ENCODE results near the gene CHP1. TPM values are rescaled to one million over a fixed set of nuclear protein-coding genes. Genes with fewer than 3 reads are reported as not detected.
"Not testable (repeated sequence)": the region's sequence is repeated elsewhere in the genome, so short reads cannot be mapped to it uniquely, and the experiment has no call there.

Gene CHP1
- total RNA-seq, 1 experiment from 2014 or later: 58.0 TPM

DNA sequence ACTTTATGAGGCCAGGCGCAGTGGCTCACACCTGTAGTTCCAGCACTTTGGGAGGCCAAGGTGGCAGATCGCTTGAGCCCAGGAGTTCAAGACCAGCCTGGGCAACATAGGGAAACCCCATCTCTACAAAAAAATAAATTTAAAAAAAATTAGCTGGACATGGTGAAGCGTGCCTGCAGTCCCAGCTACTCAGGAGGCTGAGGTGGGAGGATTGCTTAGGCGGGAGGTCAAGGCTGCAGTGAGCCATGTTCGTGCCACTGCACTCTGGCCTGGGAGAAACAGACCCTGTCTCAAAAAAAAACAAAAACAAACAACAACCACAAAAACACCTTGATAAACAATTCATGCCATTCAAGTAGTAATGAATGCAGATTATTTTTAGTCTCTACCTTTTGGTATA is 4.2 kb downstream of the CHP1 start:
- not testable (repeated sequence) for H3K27me3 ChIP-seq (ENCODE audit: control insufficient read depth, insufficient read depth, low read length); DNase-seq; H3K36me3 ChIP-seq (replicated peaks; ENCODE audit: control insufficient read depth, insufficient read depth, low read length); H3K4me3 ChIP-seq (ENCODE audit: insufficient read depth, low read depth, low read length)

DNA sequence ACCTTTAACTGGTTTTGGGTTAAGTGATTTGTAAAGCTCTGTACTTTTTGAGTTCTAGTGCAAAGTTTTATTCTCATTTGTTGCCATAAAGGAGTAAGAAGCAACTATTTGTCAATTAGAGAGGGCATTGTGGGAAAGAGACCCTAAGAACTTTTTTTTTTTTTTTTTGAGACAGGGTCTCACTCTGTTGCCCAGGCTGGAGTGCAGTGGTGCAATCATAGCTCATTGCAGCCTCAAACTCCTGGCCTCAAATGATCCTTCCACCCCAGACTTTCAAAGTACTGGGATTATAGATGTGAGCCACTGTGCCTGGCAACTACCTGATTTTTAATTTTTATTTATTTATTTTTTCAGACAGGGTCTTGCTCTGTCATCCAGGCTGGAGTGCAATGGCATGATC is 4.9 kb downstream of the CHP1 start:
- Histone ChIP-seq H3K27me3 (ENCODE audit: control insufficient read depth, insufficient read depth, low read length) (no peaks in the 10 kb centered on the region), H3K36me3 (replicated peaks; ENCODE audit: control insufficient read depth, insufficient read depth, low read length) (no peaks in the 10 kb centered on the region), H3K4me3 (ENCODE audit: insufficient read depth, low read depth, low read length) (no peak overlapping the region)
- DNase-seq: no peak

DNA sequence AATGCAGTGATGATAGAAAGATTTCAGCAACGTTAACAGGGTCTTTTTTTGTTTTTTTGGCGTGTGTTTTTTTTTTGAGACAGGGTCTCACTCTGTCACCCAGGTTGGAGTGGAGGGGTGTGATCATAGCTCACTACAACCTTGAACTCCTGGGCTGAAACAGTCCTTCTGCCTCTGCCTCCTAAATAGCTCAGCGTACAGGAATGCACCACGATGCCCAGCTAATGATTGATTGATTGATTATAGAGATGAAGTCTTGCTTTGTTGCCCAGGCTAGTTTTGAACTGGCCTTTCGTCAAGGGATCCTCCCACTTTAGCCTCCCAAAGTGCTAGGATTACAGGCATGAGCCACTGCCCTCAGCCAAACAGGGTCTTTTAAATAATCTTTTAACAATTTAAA is 7.0 kb downstream of the CHP1 start:
- no peak for DNase-seq
- no peaks in the 10 kb centered on the region for H3K27me3 ChIP-seq (ENCODE audit: control insufficient read depth, insufficient read depth, low read length)
- H3K36me3 ChIP-seq (replicated peaks; ENCODE audit: control insufficient read depth, insufficient read depth, low read length): no peaks in the 10 kb centered on the region
- H3K4me3 ChIP-seq (ENCODE audit: insufficient read depth, low read depth, low read length): no peak overlapping the region

DNA sequence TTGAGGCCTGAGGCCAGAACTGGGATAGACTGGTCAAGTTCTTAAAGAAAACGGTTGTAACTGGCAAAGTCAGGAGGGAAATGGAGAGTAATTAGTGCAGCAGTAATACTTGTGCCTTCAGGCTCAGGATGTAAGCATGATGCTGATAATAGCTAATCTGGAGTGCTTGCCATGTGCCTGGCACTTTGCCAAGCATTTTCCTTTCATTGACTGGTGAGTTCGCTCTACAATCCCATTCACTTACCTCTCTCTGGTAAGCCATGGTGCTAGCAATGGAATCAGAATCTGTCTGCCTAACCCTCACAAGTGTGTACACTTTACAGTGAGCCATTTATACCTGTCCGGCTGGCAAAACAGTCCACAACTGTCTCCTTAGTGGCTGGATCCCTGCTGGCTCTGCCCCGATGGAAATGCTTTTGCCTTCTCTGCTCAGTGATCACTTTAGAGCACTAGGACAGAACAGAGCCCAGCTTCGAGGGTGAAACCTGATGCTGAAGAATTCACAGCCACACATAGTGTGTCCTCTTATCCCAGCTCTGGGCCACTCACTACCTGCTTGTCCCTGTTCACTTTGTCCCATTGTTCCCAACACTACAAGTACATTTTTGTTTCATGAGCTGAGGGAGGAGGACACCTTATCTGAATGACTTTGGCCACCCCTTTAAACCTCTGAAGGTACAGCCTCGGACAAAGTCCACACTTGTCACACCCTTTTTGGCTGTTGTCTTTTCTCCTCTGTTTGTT is 10.3 kb downstream of the CHP1 start:
- H3K4me3 ChIP-seq (ENCODE audit: insufficient read depth, low read depth, low read length): no peak overlapping the region
- no peaks in the 10 kb centered on the region for H3K27me3 ChIP-seq (ENCODE audit: control insufficient read depth, insufficient read depth, low read length)
- H3K36me3 ChIP-seq (replicated peaks; ENCODE audit: control insufficient read depth, insufficient read depth, low read length): no peaks in the 10 kb centered on the region
- DNase-seq: no peak

DNA sequence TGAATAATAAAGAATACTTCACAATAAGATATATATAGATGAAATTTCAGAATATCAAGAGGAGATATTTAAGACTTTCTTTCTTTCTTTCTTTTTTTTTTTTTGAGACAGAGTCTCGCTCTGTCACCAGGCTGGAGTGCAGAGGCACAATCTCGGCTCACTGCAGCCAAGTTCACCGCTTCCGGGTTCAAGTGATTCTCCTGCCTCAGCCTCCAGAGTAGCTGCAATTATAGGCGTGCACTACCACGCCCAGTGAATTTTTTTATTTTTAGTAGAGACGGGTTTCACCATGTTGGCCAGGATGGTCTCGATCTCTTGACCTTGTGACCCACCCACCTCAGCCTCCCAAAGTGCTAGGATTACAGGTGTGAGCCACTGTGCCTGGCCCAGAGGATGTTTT is 19.7 kb downstream of the CHP1 start:
- H3K4me3 ChIP-seq (ENCODE audit: insufficient read depth, low read depth, low read length); DNase-seq; H3K36me3 ChIP-seq (replicated peaks; ENCODE audit: control insufficient read depth, insufficient read depth, low read length); H3K27me3 ChIP-seq (ENCODE audit: control insufficient read depth, insufficient read depth, low read length): not testable (repeated sequence)

DNA sequence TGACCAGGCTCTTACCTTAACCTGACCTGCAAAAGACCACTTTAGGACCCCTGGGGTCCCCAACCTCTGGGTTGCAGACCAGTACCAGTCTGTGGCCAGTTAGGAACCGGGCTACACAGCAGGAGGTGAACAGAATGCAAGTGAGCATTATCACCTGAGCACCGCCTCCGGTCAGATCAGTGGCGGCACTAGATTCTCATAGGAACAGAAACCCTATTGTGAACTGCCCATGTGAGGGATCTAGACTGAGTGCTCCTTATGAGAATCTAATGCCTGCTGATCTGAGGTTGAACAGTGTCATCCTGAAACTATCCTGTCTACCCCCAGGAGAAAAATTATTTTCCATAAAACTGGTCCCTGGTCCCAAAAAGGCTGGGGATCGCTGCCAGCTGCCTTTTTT is 20.3 kb downstream of the CHP1 start:
- H3K36me3 ChIP-seq (replicated peaks; ENCODE audit: control insufficient read depth, insufficient read depth, low read length): no peaks in the 10 kb centered on the region; the same call in none of the 2 replicates
- H3K4me3 ChIP-seq (ENCODE audit: insufficient read depth, low read depth, low read length): no peak overlapping the region
- no peak for DNase-seq
- H3K27me3 ChIP-seq (ENCODE audit: control insufficient read depth, insufficient read depth, low read length): no peaks in the 10 kb centered on the region

DNA sequence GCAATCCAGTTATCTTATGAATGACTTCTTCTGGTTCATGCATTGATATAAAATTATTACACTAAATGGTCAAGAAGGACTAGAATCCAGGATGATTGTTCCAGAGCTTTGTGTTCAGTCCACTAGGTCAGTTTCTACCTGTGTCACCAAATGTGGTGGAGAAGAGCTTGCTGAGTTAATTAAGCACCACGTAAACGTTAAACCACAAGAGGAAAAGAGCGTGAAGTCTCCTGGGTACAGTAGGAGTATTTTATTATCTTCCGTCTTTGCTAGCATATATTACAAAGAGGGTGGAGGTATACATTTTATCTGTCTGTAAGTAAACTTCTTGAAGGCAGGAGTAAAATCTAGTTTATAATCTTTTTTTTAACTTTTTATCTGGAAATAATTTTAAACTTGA is 23.5 kb downstream of the CHP1 start:
- Histone ChIP-seq H3K27me3 (ENCODE audit: control insufficient read depth, insufficient read depth, low read length) (no peaks in the 10 kb centered on the region), H3K36me3 (replicated peaks; ENCODE audit: control insufficient read depth, insufficient read depth, low read length) (peaks cover 2% of the 10 kb centered on the region), H3K4me3 (ENCODE audit: insufficient read depth, low read depth, low read length) (no peak overlapping the region)
- no peak for DNase-seq

DNA sequence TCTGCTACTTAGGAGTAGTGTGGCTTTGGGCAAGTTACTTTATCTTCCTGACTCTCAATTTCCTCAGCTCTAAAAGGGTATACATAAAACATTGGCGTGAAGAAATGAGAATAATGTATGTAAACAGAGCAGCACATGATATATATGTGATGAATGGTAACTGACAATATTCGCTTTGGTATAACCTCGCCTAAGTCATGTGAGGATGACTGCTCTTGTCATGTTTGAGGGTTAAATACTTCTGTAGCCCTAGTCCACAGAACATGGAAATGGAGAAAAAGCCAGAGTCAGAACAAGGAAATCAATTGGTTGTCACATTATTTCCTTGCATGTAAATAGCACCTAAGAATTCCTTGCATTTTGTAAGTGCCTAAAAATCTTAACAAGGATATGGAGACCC is 25.0 kb downstream of the CHP1 start:
- H3K27me3 ChIP-seq (ENCODE audit: control insufficient read depth, insufficient read depth, low read length): no peaks in the 10 kb centered on the region
- DNase-seq: no peak
- H3K4me3 ChIP-seq (ENCODE audit: insufficient read depth, low read depth, low read length): no peak overlapping the region
- peaks cover 2% of the 10 kb centered on the region for H3K36me3 ChIP-seq (replicated peaks; ENCODE audit: control insufficient read depth, insufficient read depth, low read length)

DNA sequence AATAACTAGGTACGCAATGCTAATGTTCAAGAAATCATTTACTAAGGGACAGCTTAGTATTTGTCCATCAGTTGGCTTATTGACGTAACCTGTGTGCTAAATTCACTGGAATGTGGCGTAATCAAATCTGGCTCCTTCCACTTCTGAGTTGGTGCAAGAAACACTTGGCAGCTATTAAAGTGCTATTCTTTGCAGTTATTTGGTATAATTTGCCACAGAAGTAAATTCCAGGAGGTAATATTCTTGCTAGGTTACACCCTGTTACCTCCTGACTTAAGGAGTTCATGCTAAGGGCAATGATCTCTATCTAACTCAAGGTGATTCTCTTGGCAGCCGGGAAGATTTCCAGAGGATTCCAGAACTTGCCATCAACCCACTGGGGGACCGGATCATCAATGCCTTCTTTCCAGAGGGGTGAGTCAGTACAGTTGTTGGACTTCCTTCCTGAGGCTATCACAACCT is 25.5 kb downstream of the CHP1 start:
- peaks cover 2% of the 10 kb centered on the region for H3K36me3 ChIP-seq (replicated peaks; ENCODE audit: control insufficient read depth, insufficient read depth, low read length)
- no peak for DNase-seq

DNA sequence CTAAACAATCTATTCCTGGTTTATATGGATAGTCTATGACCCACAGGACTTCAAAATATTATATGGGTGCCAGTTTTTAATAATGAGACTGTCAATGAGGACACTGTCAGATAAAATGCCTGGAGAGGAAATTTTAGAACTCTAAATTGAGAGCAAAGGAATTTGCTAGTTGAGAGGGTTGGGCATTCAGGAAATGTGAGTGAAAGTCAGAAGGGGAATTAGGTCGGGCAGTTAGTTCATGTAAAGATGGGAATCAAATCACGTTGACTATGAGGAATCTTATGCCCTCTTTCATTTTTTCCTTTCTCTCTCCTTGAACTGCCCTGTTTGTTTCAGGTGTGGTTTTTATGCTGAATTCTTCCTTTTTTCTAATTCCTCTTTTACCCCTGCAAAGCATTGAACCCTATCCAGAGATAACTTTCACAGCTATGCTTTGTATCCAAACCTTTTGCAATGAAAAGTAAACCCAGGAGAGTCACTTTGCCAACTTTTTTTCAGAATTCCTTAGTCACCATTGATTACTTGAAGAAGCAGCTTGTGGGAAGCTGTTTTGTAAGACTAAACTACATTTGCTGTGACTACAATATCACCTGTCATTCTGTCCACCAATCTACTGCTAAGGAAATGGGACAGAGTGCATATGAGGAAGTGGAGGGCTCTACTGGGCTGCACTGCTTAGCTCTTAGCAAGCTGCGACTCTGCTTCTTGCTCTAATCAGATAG is 27.8 kb downstream of the CHP1 start:
- Histone ChIP-seq H3K27me3 (ENCODE audit: control insufficient read depth, insufficient read depth, low read length) (no peaks in the 10 kb centered on the region), H3K4me3 (ENCODE audit: insufficient read depth, low read depth, low read length) (no peak overlapping the region), H3K36me3 (replicated peaks; ENCODE audit: control insufficient read depth, insufficient read depth, low read length) (peaks cover 2% of the 10 kb centered on the region; the same call in 1 of the 2 replicates)
- no peak for DNase-seq

More for the DNA sequence above, 25.5 kb downstream of the CHP1 start:
- H3K27me3 ChIP-seq (ENCODE audit: control insufficient read depth, insufficient read depth, low read length): no peaks in the 10 kb centered on the region
- no peak overlapping the region for H3K4me3 ChIP-seq (ENCODE audit: insufficient read depth, low read depth, low read length)

DNA sequence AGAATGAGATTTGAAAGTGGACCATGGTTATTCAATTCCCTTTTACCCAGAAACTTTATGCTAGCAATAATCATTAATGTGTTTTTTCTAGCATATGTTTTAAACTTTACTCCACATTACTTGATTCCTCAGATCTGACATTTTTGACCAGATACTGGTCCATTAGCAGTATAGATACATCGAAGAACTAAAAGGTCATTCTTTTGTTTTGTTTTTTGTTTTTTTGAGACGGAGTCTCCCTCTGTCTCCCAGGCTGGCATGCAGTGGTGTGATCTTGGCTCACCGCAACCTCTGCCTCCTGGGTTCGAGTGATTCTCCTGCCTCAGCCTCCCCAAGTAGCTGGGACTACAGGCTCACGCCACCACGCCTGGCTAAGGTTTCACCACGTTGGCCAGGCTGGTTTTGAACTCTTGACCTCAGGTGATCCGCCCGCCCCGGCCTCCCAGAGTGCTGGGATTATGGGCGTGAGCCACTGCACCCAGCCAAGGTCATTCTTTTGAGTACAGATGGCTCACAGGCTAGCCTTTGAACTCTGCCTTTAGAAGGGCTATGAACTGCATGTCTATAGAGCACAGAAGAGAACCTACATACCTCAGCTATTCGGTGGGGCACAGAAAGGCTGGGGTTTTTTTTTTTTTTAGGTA is 28.6 kb downstream of the CHP1 start:
- no peaks in the 10 kb centered on the region for H3K27me3 ChIP-seq (ENCODE audit: control insufficient read depth, insufficient read depth, low read length)
- H3K36me3 ChIP-seq (replicated peaks; ENCODE audit: control insufficient read depth, insufficient read depth, low read length): peaks cover 2% of the 10 kb centered on the region; the same call in 1 of the 2 replicates
- no peak for DNase-seq
- H3K4me3 ChIP-seq (ENCODE audit: insufficient read depth, low read depth, low read length): no peak overlapping the region

DNA sequence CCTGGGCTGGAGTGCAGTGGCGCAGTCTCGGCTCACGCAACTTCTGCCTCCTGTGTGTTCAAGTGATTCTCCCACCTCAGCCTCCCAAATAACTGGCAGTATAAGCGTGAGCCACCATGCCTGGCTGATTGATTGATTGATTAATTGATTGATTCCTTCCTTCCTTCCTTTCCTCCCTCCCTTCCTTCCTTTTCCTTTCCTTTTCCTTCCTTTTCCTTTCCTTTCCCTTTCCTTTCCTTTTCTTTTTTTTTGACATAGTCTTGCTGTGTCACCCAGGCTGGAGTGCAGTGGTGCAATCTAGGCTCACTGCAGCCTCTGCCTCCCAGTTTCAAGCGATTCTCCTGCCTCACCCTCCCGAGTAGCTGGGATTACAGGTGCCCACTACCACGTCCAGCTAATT is 29.9 kb downstream of the CHP1 start:
- H3K4me3 ChIP-seq (ENCODE audit: insufficient read depth, low read depth, low read length); DNase-seq; H3K27me3 ChIP-seq (ENCODE audit: control insufficient read depth, insufficient read depth, low read length); H3K36me3 ChIP-seq (replicated peaks; ENCODE audit: control insufficient read depth, insufficient read depth, low read length): not testable (repeated sequence)

DNA sequence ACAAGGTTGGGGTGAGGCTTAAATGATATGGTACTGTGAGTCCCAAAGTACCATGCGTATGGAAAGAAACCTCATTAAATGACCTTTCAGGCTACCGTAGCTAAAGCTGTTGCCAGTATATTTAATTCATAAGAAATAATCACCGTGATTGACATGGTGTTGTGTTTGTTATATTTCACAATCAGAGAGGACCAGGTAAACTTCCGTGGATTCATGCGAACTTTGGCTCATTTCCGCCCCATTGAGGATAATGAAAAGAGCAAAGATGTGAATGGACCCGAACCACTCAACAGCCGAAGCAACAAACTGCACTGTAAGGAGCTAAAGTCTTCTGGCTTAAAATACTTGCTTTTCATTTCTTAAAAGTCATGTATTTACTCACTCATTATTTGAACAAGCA is 31.5 kb downstream of the CHP1 start:
- H3K27me3 ChIP-seq (ENCODE audit: control insufficient read depth, insufficient read depth, low read length): no peaks in the 10 kb centered on the region
- DNase-seq: no peak
- H3K4me3 ChIP-seq (ENCODE audit: insufficient read depth, low read depth, low read length): no peak overlapping the region
- peaks cover 2% of the 10 kb centered on the region for H3K36me3 ChIP-seq (replicated peaks; ENCODE audit: control insufficient read depth, insufficient read depth, low read length)

DNA sequence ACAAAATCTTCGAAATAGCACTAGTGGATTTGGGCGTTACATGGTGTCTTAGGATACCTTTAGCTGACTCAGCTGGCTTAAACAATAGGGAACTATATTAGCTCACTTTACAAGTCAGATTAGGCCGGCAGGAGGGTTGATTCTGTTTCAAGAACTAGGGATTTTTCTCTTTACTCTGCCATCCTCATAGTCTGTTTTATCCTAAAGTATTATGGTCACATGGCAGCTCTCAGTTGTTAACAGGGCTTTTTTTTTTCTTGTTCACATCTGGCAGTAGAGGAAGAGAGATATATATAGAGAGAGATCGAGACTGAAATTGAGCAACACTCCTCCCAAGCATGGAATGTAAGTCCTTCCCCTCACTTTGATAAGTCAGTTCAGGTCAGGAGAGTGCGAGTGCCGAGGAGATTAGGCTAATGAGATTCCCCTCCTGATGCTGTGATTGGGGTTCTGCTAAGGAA is 32.9 kb downstream of the CHP1 start:
- H3K36me3 ChIP-seq (replicated peaks; ENCODE audit: control insufficient read depth, insufficient read depth, low read length): no peaks in the 10 kb centered on the region; the same call in none of the 2 replicates
- H3K4me3 ChIP-seq (ENCODE audit: insufficient read depth, low read depth, low read length): no peak overlapping the region
- H3K27me3 ChIP-seq (ENCODE audit: control insufficient read depth, insufficient read depth, low read length): no peaks in the 10 kb centered on the region
- peak; percentile 74 for DNase-seq

DNA sequence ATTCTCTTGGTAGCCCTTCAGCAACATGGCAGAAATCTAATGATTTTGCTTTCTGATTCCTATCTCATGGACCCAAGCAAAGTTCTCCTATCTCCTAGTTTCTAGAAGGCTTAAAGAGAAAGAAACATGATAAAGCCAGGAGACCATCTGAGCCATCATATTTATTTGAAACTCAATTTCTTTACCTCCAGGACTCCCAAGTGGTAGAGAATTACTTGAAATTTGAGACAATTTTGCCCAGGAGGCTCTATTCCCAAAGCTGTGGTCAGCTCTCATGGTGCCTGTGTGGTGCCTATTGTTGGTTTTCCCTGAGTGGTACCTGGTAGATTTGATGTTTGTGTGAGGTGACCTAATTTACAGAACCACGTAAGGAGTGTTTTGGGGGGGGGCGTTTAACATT is 38.8 kb downstream of the CHP1 start:
- Histone ChIP-seq H3K27me3 (ENCODE audit: control insufficient read depth, insufficient read depth, low read length) (no peaks in the 10 kb centered on the region), H3K36me3 (replicated peaks; ENCODE audit: control insufficient read depth, insufficient read depth, low read length) (peaks cover 1% of the 10 kb centered on the region; the same call in 1 of the 2 replicates), H3K4me3 (ENCODE audit: insufficient read depth, low read depth, low read length) (no peak overlapping the region)
- no peak for DNase-seq

Data from H7 (cell line).